Fibroblast of mammary gland (primary cell): ENCODE results near the gene TGM2.

Experiments used
- DNase-seq: peaks from one replicate; pipeline ENCODE4 v3.0.0-alpha.2; 2010; ENCODE audit warnings: low read depth
- H3K4me3 ChIP-seq: 2 replicates; pipeline ENCODE4 v1.5.1; 2011; ENCODE audit warnings: low read depth, mild to moderate bottlenecking, low read length, moderate library complexity; ENCODE audit not compliant: control insufficient read depth
- TF ChIP-seq, protein P1 (sequence below): conservative IDR thresholded peaks from 2 replicates; pipeline ENCODE4 v1.5.1; 2011; ENCODE audit warnings: low read depth, low read length, inconsistent platforms; ENCODE audit not compliant: control insufficient read depth, insufficient read depth

The TGM2 gene

DNA sequence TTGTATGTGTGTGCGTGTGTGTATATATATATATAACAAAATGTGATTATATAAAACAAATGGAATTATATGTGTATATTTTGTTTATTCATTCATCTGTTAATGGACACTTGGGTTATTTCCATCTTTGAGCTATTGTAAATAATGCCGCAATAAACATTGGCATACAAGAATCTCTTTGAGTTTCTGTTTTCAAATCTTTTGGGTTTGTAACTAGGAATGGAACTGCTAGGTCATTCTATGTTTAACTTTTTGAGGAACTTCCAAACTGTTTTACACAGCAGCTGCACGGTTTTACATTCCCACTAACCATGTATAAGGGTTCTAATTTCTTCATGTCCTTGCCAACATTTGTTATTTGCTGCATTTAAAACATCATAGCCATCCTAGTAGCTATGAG is 39.9 kb upstream of the TGM2 start:
- TF ChIP-seq, protein P1, sequence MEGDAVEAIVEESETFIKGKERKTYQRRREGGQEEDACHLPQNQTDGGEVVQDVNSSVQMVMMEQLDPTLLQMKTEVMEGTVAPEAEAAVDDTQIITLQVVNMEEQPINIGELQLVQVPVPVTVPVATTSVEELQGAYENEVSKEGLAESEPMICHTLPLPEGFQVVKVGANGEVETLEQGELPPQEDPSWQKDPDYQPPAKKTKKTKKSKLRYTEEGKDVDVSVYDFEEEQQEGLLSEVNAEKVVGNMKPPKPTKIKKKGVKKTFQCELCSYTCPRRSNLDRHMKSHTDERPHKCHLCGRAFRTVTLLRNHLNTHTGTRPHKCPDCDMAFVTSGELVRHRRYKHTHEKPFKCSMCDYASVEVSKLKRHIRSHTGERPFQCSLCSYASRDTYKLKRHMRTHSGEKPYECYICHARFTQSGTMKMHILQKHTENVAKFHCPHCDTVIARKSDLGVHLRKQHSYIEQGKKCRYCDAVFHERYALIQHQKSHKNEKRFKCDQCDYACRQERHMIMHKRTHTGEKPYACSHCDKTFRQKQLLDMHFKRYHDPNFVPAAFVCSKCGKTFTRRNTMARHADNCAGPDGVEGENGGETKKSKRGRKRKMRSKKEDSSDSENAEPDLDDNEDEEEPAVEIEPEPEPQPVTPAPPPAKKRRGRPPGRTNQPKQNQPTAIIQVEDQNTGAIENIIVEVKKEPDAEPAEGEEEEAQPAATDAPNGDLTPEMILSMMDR: no peak
- H3K4me3 ChIP-seq: no peak overlapping the region
- no peak for DNase-seq

DNA sequence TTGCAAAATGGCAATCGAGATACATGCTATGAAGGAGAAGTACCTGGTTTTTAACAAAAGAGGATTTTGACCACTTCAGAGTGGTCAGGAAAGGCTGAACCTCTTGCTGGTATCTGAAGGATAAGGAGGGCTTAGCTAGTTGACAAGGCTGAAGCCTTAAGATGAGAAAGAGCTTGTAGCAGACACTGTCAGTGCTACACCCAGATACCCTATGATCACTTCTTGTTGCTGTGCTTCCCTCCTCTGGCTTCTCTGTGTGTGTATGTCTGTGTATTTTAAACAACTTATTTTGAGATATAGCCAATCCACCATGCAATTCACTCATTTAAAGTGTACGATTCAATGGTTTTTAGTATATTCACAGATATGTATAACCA is 38.9 kb upstream of the TGM2 start:
- no peak overlapping the region for H3K4me3 ChIP-seq
- DNase-seq: no peak
- TF ChIP-seq, protein P1: no peak

DNA sequence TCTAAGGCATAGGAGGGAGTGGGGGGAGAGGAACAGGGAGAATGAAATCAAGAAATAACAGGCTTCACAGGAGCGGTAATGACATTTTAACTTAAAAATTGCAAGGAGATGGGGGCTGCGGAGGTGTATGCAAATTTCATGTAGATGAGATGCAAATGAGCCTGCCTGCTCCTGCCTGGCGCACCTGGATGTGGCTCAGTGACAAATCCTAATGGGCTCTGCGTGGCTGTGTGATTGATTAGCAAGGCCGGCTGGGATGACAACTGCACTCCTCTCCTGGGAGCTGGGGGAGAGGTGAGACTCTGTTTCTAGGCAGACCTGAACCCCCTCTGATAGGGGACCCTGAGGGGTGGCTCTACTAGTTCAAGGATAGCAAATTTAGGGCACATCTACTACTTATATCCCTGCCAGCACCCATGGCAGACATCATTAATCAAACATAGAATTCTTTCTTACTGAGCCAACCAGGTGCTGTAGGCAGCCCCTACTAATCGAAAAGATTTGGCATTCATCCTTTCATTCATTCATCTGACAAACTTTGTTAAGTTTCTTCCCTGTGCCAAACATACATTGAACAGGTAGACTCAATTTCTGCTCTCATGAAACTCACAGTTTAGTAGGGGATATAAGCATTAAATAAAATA is 38.4 kb upstream of the TGM2 start:
- no peak for DNase-seq
- H3K4me3 ChIP-seq: no peak overlapping the region

DNA sequence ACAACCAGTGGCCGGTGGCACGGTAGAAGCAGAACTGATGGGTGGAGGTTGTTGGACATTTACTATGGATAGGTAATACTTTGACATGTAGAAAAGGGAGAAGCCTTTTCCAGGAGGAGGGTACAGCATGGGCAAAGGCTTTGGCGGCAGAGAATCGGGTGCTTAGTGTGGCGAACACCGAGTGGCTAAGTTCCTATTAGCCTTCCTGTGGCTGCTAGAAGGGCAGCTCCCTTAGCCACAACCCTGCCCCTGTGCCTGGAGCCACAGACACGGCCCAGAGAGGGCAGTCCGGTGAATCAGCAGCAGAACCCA is 37.9 kb upstream of the TGM2 start:
- no peak overlapping the region for H3K4me3 ChIP-seq
- DNase-seq: no peak

More for the DNA sequence above, 38.4 kb upstream of the TGM2 start:
- TF ChIP-seq, protein P1: no peak

DNA sequence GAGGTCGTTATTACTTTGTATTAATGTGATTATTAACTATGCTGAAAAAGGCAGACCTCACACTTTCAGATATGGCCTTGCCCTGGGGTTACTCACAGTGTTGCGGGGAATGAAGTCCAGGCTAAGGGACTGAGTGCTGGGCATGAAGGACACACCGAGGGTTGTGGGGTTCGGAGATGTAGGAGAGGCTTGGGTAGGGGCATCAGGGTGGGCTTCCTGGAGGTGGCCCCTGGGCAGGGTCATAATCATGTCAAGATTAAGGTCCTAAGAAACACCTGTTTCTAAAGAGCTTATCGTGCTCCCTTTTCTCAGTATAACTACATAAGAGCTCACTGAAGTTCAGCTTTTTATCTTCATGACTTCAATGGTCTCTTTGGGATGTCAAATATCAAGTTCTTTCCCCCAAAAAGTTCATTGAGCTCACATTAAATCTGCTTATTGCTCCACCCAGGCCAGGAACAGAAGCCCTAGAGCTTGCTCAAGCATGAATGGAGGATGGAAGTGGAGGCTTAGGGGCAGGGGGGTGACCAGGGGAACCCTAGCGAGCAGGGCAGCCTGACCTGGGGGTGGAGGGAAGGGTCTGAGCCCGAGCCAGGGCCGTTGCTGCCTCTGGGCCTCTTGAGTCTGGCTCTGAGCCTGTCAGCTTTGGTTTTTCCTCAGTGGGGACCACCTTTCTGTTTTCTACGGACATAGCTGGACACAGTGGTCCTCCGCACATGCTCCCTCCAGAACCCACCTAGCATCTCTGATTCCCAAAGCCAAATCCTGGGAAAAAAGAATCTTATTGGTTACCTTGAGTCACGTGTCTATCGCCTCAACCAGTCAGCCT is 37.3 kb upstream of the TGM2 start:
- DNase-seq: no peak
- TF ChIP-seq, protein P1: no peak
- H3K4me3 ChIP-seq: no peak overlapping the region

More for the DNA sequence above, 37.9 kb upstream of the TGM2 start:
- TF ChIP-seq, protein P1: no peak

DNA sequence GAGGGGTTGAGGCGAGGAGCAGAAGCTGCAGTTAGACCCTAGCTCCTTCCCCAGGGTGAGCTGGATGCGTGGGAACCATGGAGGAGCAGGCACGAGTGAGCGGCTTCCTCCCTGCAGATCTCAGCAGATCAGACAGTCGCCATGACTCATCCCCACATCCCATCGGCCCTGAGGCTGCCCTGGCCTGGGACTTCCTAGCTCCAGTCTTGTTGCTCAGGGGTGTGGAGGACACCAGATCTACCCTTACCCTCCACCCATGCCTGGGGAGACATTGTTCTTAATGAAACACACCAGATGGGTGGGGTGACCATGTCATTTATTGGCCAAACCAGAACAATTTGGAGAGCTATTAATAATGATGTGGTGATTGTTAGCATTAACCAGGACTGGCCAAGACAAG is 36.3 kb upstream of the TGM2 start:
- peak; percentile 93 for DNase-seq
- no peak overlapping the region for H3K4me3 ChIP-seq
- TF ChIP-seq, protein P1: no peak

DNA sequence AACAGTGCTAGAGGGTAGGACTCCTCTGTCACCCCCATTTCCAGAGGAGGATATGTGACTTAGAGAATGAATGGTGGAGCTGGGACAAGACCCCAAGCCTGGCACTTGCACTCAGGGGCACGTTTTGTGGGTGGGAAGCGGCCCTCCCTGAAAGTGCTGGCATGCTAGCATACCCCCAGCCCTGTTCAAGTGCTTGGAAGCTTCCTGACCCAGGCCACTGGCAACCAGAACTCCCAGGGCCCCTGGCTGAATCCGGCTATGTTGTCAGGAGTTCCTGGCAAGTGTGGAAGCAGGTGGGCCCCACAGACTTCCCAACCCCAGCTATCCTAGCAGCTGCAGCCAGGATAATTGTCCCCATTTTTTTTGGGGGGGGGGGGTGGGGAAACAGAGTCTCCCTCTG is 35.6 kb upstream of the TGM2 start:
- no peak for DNase-seq
- TF ChIP-seq, protein P1: no peak

More for the DNA sequence above, 35.6 kb upstream of the TGM2 start:
- H3K4me3 ChIP-seq: no peak overlapping the region
